D721Med (cell line): ENCODE data around the gene PFDN1.

ENCODE experiments used
- DNase-seq: peaks from one replicate; pipeline ENCODE4 v3.0.0; 2011; ENCODE audit warnings: low spot score; ENCODE audit not compliant: insufficient read length
- FAIRE-seq: peaks from 2 replicates; lab custom pipeline; 2011; peaks lifted over from hg19 to GRCh38; lab: Jason Lieb, UNC
- TF ChIP-seq, protein P1 (sequence below): IDR thresholded peaks from 2 replicates; pipeline ENCODE4 v1.5.1; 2012; ENCODE audit warnings: mild to moderate bottlenecking, control low read depth; ENCODE audit not compliant: insufficient read depth; ENCODE audit errors: missing control alignments

Gene PFDN1

DNA sequence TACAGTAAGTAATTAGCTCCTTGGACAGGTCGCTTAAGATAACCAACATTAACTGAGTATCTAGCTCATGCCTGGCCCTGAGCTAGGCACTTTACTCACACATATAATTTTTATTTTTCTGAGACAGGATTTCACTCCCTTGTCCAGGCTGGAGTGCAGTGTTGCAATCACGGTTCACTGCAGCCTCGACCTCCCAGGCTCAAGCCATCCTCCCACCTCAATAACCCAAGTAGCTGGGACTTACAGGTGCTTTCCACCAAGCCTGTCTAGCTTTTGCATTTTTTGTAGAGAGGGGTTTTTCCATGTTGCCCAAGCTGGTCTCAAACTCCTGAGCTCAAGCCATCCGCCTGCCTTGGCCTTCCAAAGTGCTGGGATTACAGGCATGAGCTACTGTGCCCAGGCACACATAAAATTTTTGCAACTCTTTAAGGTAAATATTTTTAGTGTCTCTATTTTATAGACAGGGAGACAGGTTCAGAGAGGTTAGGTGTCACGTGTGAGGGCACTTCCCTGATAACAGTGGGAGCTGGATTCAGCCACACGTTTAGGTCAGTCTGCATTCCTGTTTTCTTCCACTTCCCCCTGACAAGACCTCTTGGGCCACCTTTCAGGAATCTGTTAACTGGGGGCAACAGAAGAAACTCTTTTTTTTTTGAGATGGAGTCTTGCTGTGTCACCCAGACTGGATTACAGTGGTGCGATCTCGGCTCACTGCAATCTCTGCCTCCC lies 25.3 kb upstream of the PFDN1 start:
- DNase-seq (no peak), FAIRE-seq (no peak)

GRCh38 chr5:140327589-140327988 lies 24.7 kb upstream of the PFDN1 start:
- FAIRE-seq (no peak), DNase-seq (no peak)
- TF ChIP-seq, protein P1, sequence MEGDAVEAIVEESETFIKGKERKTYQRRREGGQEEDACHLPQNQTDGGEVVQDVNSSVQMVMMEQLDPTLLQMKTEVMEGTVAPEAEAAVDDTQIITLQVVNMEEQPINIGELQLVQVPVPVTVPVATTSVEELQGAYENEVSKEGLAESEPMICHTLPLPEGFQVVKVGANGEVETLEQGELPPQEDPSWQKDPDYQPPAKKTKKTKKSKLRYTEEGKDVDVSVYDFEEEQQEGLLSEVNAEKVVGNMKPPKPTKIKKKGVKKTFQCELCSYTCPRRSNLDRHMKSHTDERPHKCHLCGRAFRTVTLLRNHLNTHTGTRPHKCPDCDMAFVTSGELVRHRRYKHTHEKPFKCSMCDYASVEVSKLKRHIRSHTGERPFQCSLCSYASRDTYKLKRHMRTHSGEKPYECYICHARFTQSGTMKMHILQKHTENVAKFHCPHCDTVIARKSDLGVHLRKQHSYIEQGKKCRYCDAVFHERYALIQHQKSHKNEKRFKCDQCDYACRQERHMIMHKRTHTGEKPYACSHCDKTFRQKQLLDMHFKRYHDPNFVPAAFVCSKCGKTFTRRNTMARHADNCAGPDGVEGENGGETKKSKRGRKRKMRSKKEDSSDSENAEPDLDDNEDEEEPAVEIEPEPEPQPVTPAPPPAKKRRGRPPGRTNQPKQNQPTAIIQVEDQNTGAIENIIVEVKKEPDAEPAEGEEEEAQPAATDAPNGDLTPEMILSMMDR: no peak

More for the DNA sequence above, 25.3 kb upstream of the PFDN1 start:
- TF ChIP-seq, protein P1: no peak

GRCh38 chr5:140325486-140325885 lies 22.6 kb upstream of the PFDN1 start:
- no peak for FAIRE-seq
- TF ChIP-seq, protein P1: no peak
- no peak for DNase-seq

DNA sequence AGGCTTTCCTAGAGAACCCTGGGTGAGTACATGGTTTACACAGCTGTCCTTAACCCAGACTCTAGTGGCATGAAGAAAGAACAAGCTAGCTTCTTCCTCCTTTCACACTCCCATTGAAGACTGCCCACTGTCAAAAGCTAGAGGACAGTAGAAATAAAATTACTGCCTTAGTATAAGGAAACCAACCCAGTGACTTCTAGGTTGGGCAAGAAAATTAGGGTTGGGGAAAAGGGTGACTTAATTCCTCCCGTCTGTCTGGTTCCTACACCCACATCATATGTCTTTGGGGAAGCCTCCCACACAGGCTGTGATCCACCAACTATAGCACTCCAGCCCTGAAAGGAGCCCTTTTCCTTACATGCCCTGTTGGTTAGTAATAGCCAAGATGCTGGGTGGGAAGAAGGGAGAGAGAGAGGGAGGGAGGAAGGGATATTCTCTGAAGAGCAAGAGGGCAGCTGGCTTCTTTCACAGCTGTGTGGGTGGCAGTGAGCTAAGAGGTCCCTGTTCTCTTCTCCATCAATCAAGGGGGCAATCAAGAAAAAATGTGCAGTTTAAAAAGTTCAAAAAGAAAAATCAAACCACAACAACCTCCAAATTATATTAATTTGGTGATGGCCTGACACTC lies 21.8 kb upstream of the PFDN1 start:
- no peak for FAIRE-seq
- TF ChIP-seq, protein P1: no peak
- DNase-seq: no peak

DNA sequence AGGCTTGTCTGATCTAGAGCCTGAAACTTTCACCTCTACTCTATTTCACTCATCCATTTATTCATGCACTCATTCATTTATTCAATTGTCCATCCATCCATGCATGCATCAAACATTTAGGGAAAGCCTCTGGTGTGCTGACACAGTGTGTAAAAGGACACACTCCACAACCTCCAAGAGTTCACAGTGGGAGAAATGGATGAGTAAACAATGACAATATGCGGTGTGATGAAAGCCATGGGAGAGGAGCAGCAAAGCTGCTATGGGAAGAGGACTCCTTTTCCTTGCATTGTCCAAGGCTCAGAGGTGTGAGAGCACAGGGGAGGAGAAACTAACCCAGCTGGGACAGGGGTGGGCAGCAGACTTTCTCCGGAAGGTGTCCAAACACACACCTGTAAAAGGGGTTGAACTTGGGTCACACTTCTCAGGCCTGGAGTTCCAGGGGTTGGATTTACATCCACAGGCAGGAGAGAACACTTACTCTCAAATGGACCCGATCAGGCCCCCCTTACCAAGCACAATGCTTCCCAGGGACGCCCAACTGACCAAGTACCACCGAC lies 21.2 kb upstream of the PFDN1 start:
- TF ChIP-seq, protein P1: no peak
- DNase-seq: no peak
- no peak for FAIRE-seq

- DNase-seq: no peak
- FAIRE-seq: no peak
- TF ChIP-seq, protein P1: no peak
These were observed 20.1 kb upstream of the PFDN1 start for GRCh38 chr5:140322751-140323731.
